NOMO-1 treated with DMSO at 0.1 percent for 48 hours (cell line): ENCODE results near the gene MT1E.

Experiments used
- DNase-seq: peaks from one replicate; lab custom pipeline; 2025; ENCODE audit not compliant: unreplicated experiment; lab: John Stamatoyannopoulos, UW

MT1E gene

DNA sequence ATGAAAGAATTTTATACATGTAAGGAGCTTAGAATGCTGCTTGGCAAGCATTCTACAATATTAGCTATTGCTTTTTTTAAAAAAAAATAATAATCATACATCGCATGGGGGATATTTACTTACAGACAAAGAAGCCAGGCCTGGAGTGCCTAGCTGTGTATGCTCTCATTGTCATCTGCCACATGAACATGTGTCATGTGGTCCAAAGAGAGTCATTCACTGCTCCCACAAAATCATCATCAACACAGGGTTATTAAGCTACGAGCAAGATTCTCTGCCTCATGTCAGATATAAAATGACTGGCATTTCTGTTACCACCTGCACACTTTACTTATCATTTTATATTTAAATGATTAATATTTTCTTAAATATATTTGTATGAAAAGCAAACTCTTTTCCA is 1.9 kb upstream of the MT1E start:
- no peak for DNase-seq

DNA sequence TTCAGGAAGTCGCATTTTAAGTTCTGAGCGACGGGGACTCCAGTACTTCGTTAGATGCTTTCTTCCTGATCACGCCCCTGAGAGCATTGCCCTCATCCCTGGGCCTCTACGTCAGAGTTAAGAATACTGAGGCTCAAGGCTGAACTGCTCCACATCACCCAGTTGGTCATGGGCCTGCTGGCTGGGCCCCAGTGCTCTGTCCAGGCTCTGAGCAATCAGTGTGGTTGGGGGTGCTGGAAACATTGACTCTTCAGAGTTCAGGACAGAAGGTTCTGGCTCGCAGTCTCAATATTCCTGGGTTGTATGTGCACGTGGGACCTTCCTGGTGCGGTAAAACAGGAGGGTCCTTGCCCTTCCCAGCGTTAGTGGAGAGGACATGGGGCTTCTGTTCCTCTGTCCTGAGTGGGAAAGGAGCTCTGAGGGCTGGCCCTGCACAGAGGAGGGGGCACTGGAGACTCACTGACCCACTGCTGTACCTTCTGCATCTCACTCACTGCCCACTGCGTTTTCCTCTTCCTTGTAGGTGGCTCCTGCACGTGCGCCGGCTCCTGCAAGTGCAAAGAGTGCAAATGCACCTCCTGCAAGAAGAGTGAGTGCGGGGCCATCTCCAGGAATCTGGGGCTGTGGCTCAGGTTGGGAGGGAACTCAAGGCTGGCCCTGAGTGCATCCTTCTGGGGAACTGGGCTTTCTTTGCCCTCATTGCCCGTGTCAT is 518 bp downstream of the MT1E start:
- no peak for DNase-seq

DNA sequence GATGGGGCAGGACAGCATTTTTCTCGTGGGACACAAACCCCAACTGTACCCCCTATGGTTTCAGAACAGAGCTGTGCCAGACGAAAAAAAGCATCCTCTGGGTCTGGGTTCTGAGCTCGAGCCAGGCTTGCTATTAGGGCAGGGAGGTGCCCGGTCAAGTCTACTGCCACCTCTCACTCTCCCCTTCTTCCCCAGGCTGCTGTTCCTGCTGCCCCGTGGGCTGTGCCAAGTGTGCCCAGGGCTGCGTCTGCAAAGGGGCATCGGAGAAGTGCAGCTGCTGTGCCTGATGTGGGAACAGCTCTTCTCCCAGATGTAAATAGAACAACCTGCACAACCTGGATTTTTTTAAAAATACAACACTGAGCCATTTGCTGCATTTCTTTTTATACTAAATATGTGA is 1.1 kb downstream of the MT1E start:
- no peak for DNase-seq

DNA sequence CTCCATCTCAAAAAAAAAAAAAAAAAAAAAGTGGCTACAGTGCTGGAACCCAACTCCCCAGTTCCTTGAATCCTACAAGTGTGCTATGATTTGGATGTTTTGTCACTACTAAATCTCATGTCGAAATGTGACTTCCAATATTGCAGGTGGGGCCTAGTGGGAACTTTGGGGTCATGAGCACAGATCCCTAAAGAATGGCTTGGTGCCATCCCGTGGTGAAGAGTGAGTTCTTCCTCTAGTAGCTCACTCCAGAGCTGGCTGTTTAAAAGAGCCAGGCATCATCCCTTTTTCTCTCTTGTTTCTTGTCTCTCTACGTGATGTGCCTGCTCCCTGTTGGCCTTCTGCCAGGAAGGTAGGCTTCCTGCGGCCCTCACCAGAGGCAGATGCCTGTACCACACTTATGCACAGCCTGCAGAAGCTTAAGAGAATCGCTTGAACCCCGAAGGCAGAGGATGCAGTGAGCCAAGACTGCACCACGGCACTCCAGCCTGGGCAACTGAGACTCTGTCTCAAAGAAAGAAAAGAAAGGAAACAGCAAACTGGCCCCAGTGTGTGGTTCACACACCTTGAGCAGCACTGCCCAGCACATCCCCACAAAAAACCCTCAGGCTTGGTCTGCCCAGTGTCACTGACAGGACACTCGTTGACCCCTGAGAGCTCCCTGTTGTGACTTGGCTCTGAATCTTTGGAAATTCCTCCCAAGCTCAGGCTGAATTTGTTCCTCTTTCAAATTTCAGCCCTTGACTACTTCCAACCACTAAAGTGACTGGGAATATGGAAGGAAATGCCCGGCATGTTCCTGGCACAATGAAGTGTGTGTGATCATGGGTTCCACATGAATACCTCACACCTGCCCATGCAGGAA is 3.1 kb downstream of the MT1E start:
- DNase-seq = no peak

DNA sequence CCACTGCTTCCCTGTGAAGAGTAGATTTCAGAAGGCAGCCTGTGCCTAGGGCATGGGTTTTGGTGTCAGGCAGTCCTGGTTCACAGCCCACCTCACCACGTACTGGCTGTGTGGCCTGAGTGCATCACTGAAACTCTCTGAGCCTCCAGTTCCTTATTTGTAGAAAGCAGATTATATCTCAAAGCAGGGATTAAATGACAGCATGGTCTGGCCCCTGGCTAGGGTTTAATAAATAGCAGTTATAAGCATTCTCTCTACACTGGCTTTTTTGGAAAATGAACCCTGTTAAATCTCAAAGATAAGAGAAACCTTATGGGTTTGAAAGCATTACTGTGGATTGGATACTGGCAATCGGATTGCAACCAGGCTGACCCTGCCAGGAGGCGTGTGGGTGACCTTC is 4.0 kb downstream of the MT1E start:
- DNase-seq = no peak

DNA sequence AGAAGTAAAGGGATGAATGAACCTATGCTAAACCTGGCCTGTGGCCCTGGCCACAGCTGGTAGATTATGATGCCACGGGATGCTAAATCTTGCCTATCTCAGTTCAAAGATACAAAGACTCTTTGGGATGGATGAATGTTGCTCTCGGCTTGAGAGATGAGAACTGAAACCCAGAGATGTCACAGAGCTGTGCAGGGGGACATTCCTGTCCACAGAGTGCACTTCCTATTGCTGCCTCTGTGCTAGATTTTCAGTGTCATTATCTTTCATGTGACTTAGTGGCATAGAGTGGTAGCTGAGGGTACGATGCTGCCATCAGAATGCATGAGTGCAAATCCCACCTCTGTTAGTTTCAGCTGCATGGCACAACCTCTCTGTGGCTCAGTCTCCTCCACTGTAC is 4.6 kb downstream of the MT1E start:
- DNase-seq = peak; percentile 65

DNA sequence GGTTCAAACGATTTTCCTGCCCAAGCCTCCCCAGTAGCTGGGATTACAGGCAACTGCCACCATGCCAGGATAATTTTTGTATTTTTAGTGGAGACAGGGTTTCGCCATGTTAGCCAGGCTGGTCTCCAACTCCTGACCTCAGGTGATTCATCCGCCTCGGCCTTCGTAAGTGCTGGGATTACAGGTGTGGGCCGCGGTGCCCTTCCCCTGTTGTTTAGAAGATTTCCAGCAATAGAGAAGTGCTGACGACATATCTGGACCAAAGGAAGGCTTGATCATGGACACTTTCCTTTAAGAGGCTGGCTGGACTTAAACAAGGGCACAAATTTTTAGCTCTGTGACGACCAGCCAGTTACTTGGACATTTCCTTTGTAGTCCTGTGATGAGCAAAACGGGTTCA is 5.6 kb downstream of the MT1E start:
- DNase-seq = no peak

DNA sequence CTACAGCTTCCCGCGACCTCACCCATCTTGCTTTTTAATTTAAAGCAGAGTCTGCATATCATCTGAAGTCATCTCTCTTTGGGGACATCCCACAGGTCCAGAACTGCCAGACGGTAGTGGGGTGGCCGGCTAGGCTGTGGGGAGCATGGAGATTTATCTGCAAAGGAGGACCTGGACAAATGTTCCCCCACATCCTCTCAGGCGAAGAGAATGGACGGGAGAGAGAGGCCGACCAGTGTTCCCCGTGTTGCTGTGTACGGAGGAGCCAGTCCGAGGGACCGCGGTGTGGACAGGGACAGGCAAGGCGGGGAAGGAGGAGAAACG is 6.2 kb downstream of the MT1E start:
- peak; percentile 19 for DNase-seq

DNA sequence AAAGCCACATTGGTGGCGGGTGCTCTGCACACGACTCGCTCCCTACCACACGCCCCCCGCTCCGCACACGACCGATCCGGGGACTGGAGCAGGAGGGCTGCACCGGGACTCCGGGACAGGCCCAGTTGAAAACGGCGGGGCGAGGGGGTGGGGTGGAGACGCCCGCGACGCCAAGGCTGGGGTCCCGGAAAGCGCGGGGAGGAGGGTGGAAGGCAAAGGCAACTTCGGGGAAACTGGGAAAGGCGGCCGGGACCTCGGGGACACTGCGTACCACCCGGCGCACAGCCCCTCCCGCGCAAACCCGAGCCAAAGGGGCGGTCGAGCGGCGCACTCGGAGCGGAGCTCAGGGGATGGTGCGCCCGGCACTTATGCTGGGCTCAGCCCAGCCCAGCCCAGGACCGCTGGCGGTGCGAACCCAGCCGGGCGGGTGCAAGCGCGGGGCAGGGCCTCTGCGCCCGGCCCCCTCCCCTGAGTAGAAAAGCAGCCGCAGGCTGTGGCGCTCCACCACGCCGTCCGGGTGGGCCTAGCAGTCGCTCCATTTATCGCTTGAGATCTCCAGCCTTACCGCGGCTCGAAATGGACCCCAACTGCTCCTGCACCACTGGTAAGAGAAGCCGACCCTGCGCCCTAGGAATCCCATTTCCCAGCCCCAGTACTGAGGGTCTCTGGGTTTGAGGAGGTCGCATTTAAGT is 6.7 kb downstream of the MT1E start, which contains the start of gene MT1M:
Gene MT1M (plus strand): TSS at position 504 of the 692 bp plus-strand sequence. CDS start 73 bp downstream, at position 577.
- no peak for DNase-seq

DNA sequence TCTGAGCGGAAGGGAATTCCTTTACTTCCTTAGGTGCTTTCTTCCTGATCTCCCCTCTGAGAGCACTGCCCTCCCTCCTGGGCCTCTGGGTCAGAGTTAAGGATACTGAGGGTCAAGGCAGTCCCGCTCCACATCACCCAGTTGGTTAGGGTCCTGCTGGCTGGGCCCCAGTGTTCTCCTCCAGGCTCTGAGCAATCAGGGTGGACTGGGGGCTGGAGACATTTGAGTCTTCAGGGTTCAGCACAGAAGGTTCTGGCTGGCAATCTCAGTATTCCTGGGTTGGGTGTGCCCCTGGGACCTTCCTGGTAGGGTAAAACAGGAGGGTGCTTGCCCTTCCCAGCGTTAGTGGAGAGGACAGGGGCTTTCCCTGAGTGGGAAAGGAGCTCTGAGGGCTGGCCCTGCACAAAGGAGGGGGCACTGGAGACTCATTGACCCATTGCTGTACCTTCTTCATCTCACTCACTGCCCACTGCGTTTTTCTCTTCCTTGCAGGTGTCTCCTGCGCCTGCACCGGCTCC is 7.3 kb downstream of the MT1E start:
- DNase-seq = no peak

DNA sequence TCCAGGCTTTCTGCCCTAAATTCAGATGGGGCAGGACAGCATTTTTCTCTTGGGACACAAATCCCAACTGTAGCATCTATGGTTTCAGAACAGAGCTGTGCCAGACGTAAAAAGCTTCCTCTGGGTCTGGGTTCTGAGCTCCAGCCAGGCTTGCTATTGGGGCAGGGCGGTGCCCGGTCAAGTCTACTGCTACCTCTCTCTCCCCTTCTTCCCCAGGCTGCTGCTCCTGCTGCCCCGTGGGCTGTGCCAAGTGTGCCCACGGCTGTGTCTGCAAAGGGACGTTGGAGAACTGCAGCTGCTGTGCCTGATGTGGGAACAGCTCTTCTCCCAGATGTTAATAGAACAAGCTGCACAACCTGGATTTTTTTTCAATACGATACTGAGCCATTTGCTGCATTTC is 8.0 kb downstream of the MT1E start:
- no peak for DNase-seq

DNA sequence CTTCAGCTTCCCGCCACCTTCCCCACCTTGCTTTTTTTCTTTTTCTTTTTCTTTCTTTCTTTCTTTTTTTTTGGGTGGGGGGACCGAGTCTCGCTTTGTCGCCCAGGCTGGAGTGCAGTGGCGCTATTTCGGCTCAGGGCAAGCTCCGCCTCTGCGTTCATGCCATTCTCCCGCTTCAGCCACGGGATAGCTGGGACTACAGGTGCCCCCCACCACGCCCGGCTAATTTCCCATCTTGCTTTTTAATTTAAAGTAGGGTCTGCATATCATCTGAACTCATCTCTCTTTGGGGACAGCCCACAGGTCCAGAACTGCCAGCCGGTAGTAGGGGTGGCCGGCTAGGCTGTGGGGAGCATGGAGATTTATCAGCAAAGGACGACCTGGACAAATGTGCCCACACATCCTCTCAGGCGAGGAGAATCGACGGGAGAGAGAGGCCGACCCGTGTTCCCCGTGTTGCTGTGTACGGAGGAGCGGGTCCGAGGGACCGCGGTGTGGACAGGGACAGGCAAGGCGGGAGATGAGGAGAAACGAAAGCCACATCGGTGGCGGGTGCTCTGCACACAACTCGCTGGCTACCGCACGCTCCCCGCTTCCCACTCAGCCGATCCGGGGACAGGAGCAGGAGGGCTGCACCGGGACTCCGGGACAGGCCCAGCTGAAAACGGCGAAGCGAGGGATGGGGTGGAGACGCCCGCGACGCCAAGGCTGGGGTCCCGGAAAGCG is 9.3 kb downstream of the MT1E start:
- DNase-seq = no peak

DNA sequence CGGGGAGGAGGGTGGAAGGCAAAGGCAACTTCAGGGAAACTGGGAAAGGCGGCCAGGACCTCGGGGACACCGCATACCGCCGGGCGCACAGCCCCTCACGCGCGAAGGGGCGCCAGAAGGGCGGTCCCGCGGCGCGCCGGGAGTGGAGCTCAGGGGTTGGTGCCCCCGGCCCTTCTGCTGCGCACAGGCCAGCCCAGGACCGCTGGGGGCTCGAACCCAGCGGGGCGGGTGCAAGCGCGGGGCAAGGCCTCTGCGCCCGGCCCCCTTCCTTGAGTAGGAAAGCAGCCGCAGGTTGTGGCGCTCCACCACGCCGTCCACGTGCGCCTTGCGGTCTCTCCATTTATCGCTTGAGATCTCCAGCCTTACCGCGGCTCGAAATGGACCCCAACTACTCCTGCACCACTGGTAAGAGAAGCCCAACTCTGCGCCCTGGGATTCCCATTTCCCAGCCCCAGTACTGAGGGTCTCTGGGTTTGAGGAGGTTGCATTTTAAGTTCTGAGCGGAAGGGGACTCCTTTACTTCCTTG is 9.9 kb downstream of the MT1E start:
- DNase-seq = no peak

DNA sequence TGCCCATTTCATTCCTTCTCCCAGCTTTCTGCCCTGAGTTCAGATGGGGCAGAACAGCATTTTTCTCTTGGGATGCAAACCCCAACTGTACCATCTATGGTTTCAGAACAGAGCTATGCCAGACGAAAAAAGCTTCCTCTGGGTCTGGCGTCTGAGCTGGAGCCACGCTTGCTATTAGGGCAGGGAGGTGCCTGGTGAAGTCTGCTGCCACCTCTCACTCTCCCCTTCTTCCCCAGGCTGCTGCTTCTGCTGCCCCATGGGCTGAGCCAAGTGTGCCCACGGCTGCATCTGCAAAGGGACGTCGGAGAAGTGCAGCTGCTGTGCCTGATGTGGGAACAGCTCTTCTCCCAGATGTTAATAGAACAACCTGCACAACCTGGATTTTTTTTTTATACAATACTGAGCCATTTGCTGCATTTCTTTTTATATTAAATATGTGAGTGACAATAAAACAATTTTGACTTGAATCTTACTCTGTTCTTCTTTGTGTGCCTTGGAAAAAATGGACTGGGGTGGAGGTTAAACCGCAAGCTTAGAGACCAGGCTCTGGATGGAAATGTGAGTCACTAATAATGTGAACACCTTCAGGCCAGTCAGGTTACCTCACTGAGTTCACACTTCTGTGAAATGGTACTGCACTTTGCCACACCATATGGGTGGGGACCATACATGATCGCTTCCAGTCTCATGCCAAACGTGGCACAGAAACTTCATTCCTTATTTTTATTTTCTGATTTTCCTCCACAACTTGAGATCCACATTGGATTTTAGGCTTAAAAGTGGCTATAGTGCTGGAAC is 11.2 kb downstream of the MT1E start:
- no peak for DNase-seq

DNA sequence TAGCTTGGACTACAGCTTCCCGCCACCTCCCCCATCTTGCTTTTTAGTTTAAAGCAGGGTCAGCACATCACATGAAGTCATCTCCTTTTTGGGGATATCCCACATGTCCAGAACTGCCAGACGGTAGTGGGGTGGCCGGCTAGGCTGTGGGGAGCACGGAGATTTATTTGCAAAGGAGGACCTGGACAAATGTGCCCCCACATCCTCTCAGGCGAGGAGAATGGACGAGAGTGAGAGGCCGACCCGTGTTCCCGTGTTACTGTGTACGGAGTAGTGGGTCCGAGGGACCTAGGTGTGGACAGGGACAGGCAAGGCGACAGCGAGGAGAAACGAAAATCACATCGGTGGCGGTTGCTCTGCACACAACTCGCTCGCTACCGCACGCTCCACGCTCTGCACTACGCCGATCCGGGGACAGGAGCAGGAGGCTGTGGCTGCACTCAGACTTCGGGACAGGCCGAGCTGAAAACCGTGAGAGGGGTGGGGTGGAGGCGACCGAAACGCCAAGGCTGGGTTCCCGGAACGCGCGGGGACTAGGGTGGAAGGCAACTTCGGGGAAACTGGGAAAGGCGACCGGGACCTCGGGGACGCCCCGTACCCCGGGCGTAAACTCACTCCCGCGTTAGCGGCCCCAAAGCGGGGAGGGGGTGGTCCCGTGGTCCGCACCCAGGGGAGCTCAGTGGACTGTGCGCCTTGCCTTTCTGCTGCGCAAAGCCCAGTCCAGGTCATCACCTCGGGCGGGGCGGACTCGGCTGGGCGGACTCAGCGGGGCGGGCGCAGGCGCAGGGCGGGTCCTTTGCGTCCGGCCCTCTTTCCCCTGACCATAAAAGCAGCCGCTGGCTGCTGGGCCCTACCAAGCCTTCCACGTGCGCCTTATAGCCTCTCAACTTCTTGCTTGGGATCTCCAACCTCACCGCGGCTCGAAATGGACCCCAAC is 12.5 kb downstream of the MT1E start, which contains the start of gene MT1A:
Gene MT1A (plus strand): TSS at position 853 of the 937 bp plus-strand sequence. CDS start 73 bp downstream, at position 926.
- peak; percentile 17 for DNase-seq

DNA sequence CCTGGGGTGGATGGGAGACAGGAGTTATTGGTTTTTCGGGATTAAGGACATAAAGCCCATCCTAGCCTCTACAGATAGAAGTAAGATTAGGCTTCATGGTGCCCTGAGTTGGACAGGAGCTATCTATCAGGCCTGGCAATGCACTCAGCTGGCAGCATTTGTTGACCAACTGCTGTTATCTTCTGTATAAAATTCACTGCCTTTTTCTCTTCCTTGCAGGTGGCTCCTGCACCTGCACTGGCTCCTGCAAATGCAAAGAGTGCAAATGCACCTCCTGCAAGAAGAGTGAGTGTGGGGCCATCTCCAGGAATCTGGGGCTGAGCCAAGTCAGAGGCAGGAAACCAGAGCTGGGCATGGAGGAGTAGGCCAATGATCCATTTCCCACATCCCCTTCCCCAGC is 13.5 kb downstream of the MT1E start:
- no peak for DNase-seq

DNA sequence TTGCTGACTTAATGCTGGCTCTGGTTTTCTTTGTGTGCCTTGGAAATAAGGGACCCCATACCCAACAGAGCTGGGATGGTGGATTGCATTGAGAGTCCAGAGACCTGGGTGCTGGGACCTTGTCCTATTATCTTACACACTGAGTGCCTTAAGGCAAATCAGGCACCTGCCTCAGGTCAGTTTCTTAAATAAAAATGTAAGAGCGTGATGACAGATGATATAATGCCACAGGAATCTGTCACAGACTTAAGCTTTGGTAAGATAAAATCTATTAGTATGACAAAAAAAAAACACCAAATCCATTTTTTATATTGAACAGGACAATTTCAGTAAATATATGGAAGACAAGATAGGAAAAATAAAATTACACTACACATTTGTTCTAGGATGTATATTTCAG is 14.5 kb downstream of the MT1E start:
- no peak for DNase-seq

DNA sequence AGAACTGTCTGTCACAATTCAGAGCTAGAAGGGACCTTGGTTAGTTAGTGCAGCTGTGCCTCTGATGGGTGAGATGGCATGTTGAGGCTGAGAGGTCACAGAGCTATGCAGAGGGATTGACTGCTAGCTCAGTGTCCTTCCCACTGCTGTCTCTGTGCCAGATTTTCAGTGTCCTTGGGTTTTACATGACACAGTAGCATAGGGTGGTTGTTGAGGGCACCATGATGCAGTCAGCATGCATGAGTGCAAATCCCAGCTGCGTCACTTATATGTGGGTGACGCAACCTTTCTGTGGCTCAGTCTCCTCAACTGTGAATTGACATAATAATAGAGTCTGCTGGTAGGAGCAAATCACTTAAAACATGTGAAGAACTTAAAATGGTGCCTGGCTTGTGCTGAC is 15.6 kb downstream of the MT1E start:
- DNase-seq = no peak
